ENCODE data around the gene CCNG1.

CCNG1 gene

GRCh38 chr5:163402007-163402406, 35.4 kb upstream of the CCNG1 start:
- no peak for DNase-seq
- Mint-ChIP-seq H3K27me3 (ENCODE audit: low read depth, poor library complexity) (peaks cover 4% of the 10 kb centered on the region), H3K27ac (no peak overlapping the region), H3K4me1 (no peaks in the 10 kb centered on the region), H3K9me3 (no peaks in the 10 kb centered on the region), H3K4me3 (no peak overlapping the region), H3K36me3 (ENCODE audit: low read depth) (no peaks in the 10 kb centered on the region)
- no peak for TF ChIP-seq CTCF (IDR thresholded peaks at IDR 0.05)

- no peaks in the 10 kb centered on the region for H3K9me3 Mint-ChIP-seq
- H3K36me3 Mint-ChIP-seq (ENCODE audit: low read depth): no peaks in the 10 kb centered on the region
- no peak overlapping the region for H3K4me3 Mint-ChIP-seq
- H3K27ac Mint-ChIP-seq: no peak overlapping the region
- no peak for TF ChIP-seq CTCF (IDR thresholded peaks at IDR 0.05)
- peaks cover 7% of the 10 kb centered on the region for H3K4me1 Mint-ChIP-seq
- no peak for DNase-seq
- peaks cover 4% of the 10 kb centered on the region for H3K27me3 Mint-ChIP-seq (ENCODE audit: low read depth, poor library complexity)
Measured at GRCh38 chr5:163404364-163405173, 32.8 kb upstream of the CCNG1 start.

- no peak for TF ChIP-seq CTCF (IDR thresholded peaks at IDR 0.05)
- Mint-ChIP-seq H3K4me1 (peaks cover 12% of the 10 kb centered on the region), H3K9me3 (no peaks in the 10 kb centered on the region), H3K27me3 (ENCODE audit: low read depth, poor library complexity) (peaks cover under 1% of the 10 kb centered on the region), H3K36me3 (ENCODE audit: low read depth) (no peaks in the 10 kb centered on the region), H3K4me3 (no peak overlapping the region), H3K27ac (no peak overlapping the region)
- DNase-seq: no peak
Measured at GRCh38 chr5:163407034-163407655, 30.2 kb upstream of the CCNG1 start.

GRCh38 chr5:163408311-163408923, 29.0 kb upstream of the CCNG1 start:
- Mint-ChIP-seq H3K9me3 (no peaks in the 10 kb centered on the region), H3K27me3 (ENCODE audit: low read depth, poor library complexity) (peaks cover under 1% of the 10 kb centered on the region), H3K36me3 (ENCODE audit: low read depth) (no peaks in the 10 kb centered on the region), H3K27ac (peak overlapping the region; percentile 46), H3K4me3 (no peak overlapping the region), H3K4me1 (peaks cover 12% of the 10 kb centered on the region)
- DNase-seq: peak; percentile 73
- TF ChIP-seq CTCF (IDR thresholded peaks at IDR 0.05): peak; percentile 90

- Mint-ChIP-seq H3K27me3 (ENCODE audit: low read depth, poor library complexity) (peaks cover 8% of the 10 kb centered on the region), H3K27ac (no peak overlapping the region), H3K4me1 (peaks cover 12% of the 10 kb centered on the region)
Measured at GRCh38 chr5:163409384-163409783, 28.0 kb upstream of the CCNG1 start.

More at GRCh38 chr5:163409384-163409783, 28.0 kb upstream of the CCNG1 start:
- no peak overlapping the region for H3K4me3 Mint-ChIP-seq
- H3K36me3 Mint-ChIP-seq (ENCODE audit: low read depth): no peaks in the 10 kb centered on the region
- no peak for TF ChIP-seq CTCF (IDR thresholded peaks at IDR 0.05)
- no peak for DNase-seq
- no peaks in the 10 kb centered on the region for H3K9me3 Mint-ChIP-seq
